ENCODE data around the gene HS3ST3A1. TPM values are rescaled to one million over a fixed set of nuclear protein-coding genes. Genes with fewer than 3 reads are reported as not detected.

Gene HS3ST3A1
- total and polyA plus RNA-seq, 2 of the 4 experiments (the other 2 are of a cell fraction): 8.8 to 9.0 TPM

GRCh38 chr17:13457783-13458182, 143.9 kb downstream of the HS3ST3A1 start:
- no peak overlapping the region for H4K5ac ChIP-seq (ENCODE audit: low read depth, low read length)
- in situ Hi-C loops (cut with MboI; ENCODE audit: low sequenced_read_pairs) (no loop called here), intact Hi-C loops (cut with micrococcal nuclease) (no loop called here), dilution Hi-C loops (cut with HindIII; ENCODE audit: low sequenced_read_pairs, unreplicated experiment) (no loop called here)
- no peak overlapping the region for H3K4me2 ChIP-seq (ENCODE audit: low read depth, low read length)
- H2BK15ac ChIP-seq (ENCODE audit: low read depth, low read length): no peak overlapping the region
- no TSS peak for BruUV-seq (replicated peaks)
- no peaks in the 10 kb centered on the region for H3K9me1 ChIP-seq (ENCODE audit: insufficient read depth, low read length)
- H3K9me3 ChIP-seq (ENCODE audit: control insufficient read depth, insufficient read depth, low read length): no peaks in the 10 kb centered on the region
- ChIA-PET CTCF (no interaction called here), POLR2A (ENCODE audit: unreplicated experiment) (no interaction called here)
- H3K9ac ChIP-seq (ENCODE audit: low read depth, low read length): no peak overlapping the region
- H2BK5ac ChIP-seq (ENCODE audit: low read depth, low read length, poor library complexity, severe bottlenecking): no peak overlapping the region
- H3K18ac ChIP-seq (ENCODE audit: low read depth, low read length): no peak overlapping the region
- H3K23ac ChIP-seq (ENCODE audit: low read depth, low read length): no peak overlapping the region
- no peak overlapping the region for H3K56ac ChIP-seq (ENCODE audit: extremely low read depth, insufficient read depth, low read length)
- TF ChIP-seq RFX5 (IDR thresholded peaks at IDR 0.05; ENCODE audit: low read depth, low read length): no peak
- no peak for TF ChIP-seq BHLHE40 (IDR thresholded peaks at IDR 0.05; ENCODE audit: low read depth, low read length)
- TF ChIP-seq ELK1 (IDR thresholded peaks at IDR 0.05; ENCODE audit: borderline replicate concordance, low read depth, low read length): no peak
- no peak for TF ChIP-seq POLR2A (IDR thresholded peaks at IDR 0.05; ENCODE audit: low read depth, low read length)
- no peak for TF ChIP-seq RCOR1 (IDR thresholded peaks at IDR 0.05; ENCODE audit: insufficient replicate concordance, low read length)
- TF ChIP-seq NFE2L2 (IDR thresholded peaks at IDR 0.05; ENCODE audit: low read depth, low read length): no peak
- no peak for TF ChIP-seq CTCF (conservative IDR thresholded peaks at IDR 0.05; ENCODE audit: low read depth, low read length)
- TF ChIP-seq MXI1 (IDR thresholded peaks at IDR 0.05; ENCODE audit: borderline replicate concordance, low read depth, low read length): no peak
- TF ChIP-seq CHD1 (IDR thresholded peaks at IDR 0.05; ENCODE audit: low read depth, low read length): no peak
- no peak for TF ChIP-seq SMC3 (IDR thresholded peaks at IDR 0.05; ENCODE audit: low read depth, low read length)
- no peak for TF ChIP-seq MAZ (IDR thresholded peaks at IDR 0.05; ENCODE audit: borderline replicate concordance, low read depth, low read length)
- TF ChIP-seq MAFK (IDR thresholded peaks at IDR 0.05; ENCODE audit: low read depth, low read length): no peak
- H3K4me3 ChIP-seq (ENCODE audit: insufficient read depth, low read depth, low read length): no peak overlapping the region
- DNase-seq (no peak), ATAC-seq (ENCODE audit: low read depth) (no peak)
- H4K8ac ChIP-seq (ENCODE audit: low read depth in 2 of 2, low read length in 2 of 2): no peak overlapping the region
- H3K27me3 ChIP-seq (ENCODE audit: control insufficient read depth, insufficient read depth, low read length): no peaks in the 10 kb centered on the region; the same call in 1 of the 2 replicates
- no peak overlapping the region for H3K4ac ChIP-seq (ENCODE audit: low read depth, low read length)
- peaks cover 2% of the 10 kb centered on the region; the same call in 1 of the 2 replicates for H3K4me1 ChIP-seq (ENCODE audit: control insufficient read depth, insufficient read depth, low read length)
- H2BK20ac ChIP-seq (ENCODE audit: low read depth, low read length): no peak overlapping the region
- H2AFZ ChIP-seq (replicated peaks; ENCODE audit: low read length, poor library complexity): no peak overlapping the region
- no peak overlapping the region for H3K14ac ChIP-seq (replicated peaks; ENCODE audit: low read depth, low read length)
- H3K79me1 ChIP-seq (ENCODE audit: low read depth in 1 of 2, low read length in 2 of 2): no peaks in the 10 kb centered on the region
- no peak overlapping the region for H4K91ac ChIP-seq (ENCODE audit: insufficient read depth, low read depth, low read length)
- H3K36me3 ChIP-seq (ENCODE audit: control insufficient read depth, insufficient read depth, low read length): no peaks in the 10 kb centered on the region
- no peak overlapping the region for H2AK9ac ChIP-seq (replicated peaks; ENCODE audit: low read depth, low read length, poor library complexity)
- no peaks in the 10 kb centered on the region for H4K20me1 ChIP-seq (ENCODE audit: insufficient read depth, low read length)
- WGBS, 2 experiments (ENCODE audit: extremely low coverage in 2 of 2, insufficient read length in 1 of 2): 20% methylated on average over 1 of the region's 3 CpGs; no CpG with 5 or more reads in 1 of the 2 experiments
- H2BK120ac ChIP-seq (ENCODE audit: low read depth, low read length): no peak overlapping the region
- no peak overlapping the region for H2AK5ac ChIP-seq (ENCODE audit: low read depth, low read length)
- no peak overlapping the region for H3K27ac ChIP-seq (ENCODE audit: insufficient read depth, low read length)
